ENCODE measurements around the gene OR12D3. TPM values are rescaled to one million over a fixed set of nuclear protein-coding genes. Genes with fewer than 3 reads are reported as not detected.

OR12D3 gene
- total RNA-seq, 1 experiment from 2014 or later = not detected

- Histone ChIP-seq H3K9ac (ENCODE audit: low read length) (no peak overlapping the region), H4K20me1 (ENCODE audit: insufficient read depth) (no peaks in the 10 kb centered on the region), H3K4me2 (ENCODE audit: low read length) (no peak overlapping the region), H3K27ac (ENCODE audit: low read depth, low read length) (no peak overlapping the region), H3K4me3 (replicated peaks in 1 of 2; ENCODE audit: low read depth in 1 of 2, low read length in 2 of 2) (no peak overlapping the region), H3K4me1 (ENCODE audit: control insufficient read depth in 1 of 2, insufficient read depth in 2 of 2, low read length in 2 of 2) (no peaks in the 10 kb centered on the region), H3K9me3 (ENCODE audit: control insufficient read depth in 1 of 2, insufficient read depth in 1 of 2, low read depth in 1 of 2, low read length in 2 of 2) (no peaks in the 10 kb centered on the region), H3K9me2 (ENCODE audit: insufficient read depth) (no peaks in the 10 kb centered on the region), H3K79me2 (ENCODE audit: insufficient read depth, low read length) (no peaks in the 10 kb centered on the region), H3K27me3 (ENCODE audit: insufficient read depth, low read length) (no peaks in the 10 kb centered on the region), H3K36me3 (ENCODE audit: control insufficient read depth in 1 of 2, insufficient read depth in 2 of 2, low read length in 2 of 2) (no peaks in the 10 kb centered on the region), H2AFZ (ENCODE audit: low read depth, low read length, poor library complexity, severe bottlenecking) (no peak overlapping the region)
- ChIA-PET POLR2A (no interaction called here), RAD21 (ENCODE audit: low non-redundant PET in 1 of 2, low total read pairs in 2 of 2, uncharacterized antibody in 2 of 2, unreplicated experiment in 2 of 2) (no interaction called here), CTCF (no interaction called here)
- DNase-seq (ENCODE audit: low read depth, low spot score) (no peak), ATAC-seq (no peak)
- no TSS peak for BruUV-seq (replicated peaks)
- TF ChIP-seq EGR1 (IDR thresholded peaks at IDR 0.05; ENCODE audit: low read depth) (no peak), REST (IDR thresholded peaks at IDR 0.05; ENCODE audit: low read depth) (no peak), RAD21 (IDR thresholded peaks at IDR 0.05; ENCODE audit: low read depth) (no peak), POLR2AphosphoS5 (IDR thresholded peaks at IDR 0.05; ENCODE audit: low read depth, low read length) (no peak), EZH2phosphoT487 (IDR thresholded peaks at IDR 0.05; ENCODE audit: borderline replicate concordance) (no peak), ZBTB33 (IDR thresholded peaks at IDR 0.05; ENCODE audit: extremely low read depth, insufficient replicate concordance, low read length) (no peak), MAX (IDR thresholded peaks at IDR 0.05) (no peak), POLR2A (IDR thresholded peaks at IDR 0.05; ENCODE audit: borderline replicate concordance, extremely low read depth, insufficient read depth, insufficient read length) (no peak), SP1 (IDR thresholded peaks at IDR 0.05; ENCODE audit: low read depth) (no peak), SIN3A (IDR thresholded peaks at IDR 0.05; ENCODE audit: low read depth) (no peak), CEBPB (IDR thresholded peaks at IDR 0.05; ENCODE audit: low read depth) (no peak), EZH2 (IDR thresholded peaks at IDR 0.05) (no peak), ZFX (IDR thresholded peaks at IDR 0.05) (no peak)
- intact Hi-C loops (cut with micrococcal nuclease) = no loop called here
Measured at GRCh38 chr6:29424575-29424974, 49.5 kb upstream of the OR12D3 start.

Data from HCT116 (cell line).